GM19239 (cell line): ENCODE measurements around the gene LHX3.

Source experiments
- DNase-seq: peaks from one replicate; pipeline ENCODE4 v3.0.0; 2011; ENCODE audit warnings: low spot score; ENCODE audit not compliant: insufficient read length
- FAIRE-seq: peaks from 2 replicates; lab custom pipeline; 2011; peaks lifted over from hg19 to GRCh38; lab: Jason Lieb, UNC

Gene LHX3

DNA sequence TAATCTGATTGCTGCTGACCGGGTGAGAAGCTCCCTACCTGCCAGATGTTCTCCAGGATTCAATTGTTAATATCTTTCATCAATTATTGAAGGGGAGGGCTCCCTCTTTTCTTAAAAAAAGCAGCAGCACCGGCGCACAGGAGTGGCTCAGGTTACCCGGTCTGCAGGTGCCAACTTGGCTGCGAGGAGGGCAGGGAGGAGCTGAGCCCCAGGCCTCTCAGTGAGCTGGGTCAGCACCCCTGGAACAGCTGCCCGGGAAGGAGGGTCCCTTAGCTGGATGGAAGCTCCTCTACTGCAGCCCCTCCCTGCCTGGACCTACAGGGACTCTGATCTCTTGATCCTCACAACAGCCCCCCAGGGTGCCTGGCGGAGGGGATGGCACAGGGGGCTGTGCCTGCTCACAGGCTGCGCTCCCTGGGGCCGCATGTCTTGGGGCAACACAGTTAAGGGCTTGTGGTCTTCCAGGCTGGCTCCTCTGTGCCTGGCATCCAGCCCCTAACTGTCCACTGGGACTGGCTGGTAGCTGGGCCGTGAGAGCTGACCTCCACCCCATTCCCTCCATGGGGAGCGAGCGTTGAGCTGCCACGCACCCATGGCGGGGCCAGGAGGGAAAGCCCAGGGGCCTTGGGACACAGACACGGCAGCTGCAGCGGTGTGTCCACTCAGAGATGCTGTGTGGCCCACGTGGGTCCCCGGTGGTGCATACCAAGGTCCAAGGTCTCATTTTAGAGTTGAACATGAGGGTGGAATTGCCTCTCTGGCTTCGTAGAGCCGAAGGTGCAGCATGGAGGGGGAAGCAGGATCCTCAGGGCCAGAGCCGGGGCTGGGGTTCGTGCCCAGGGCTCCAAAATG lies 57.7 kb downstream of the LHX3 start:
- no peak for FAIRE-seq

More for the DNA sequence above, 57.7 kb downstream of the LHX3 start:
- no peak for DNase-seq
